Thymus (tissue), 11 donors: ENCODE measurements around the gene EFCAB8. TPM values are rescaled to one million over a fixed set of nuclear protein-coding genes. Genes with fewer than 3 reads are reported as not detected.

ENCODE experiments used
- DNase-seq, 9 donors: peaks; one replicate each; pipeline ENCODE4 v3.0.0-alpha.2; 2013; ENCODE audit warnings: low spot score in 9 of 9, low read depth in 6 of 9, missing footprints in 1 of 9
- H3K27ac ChIP-seq, 2 donors: one replicate each; pipeline ENCODE4 v1.5.1; 2013; ENCODE audit warnings: control low read depth in 1 of 2, low read depth in 1 of 2, low read length in 1 of 2, mild to moderate bottlenecking in 1 of 2, moderate library complexity in 1 of 2
- H3K27me3 ChIP-seq, 2 donors: one replicate each; pipeline ENCODE4 v1.5.1; 2013; ENCODE audit warnings: low read length in 1 of 2; ENCODE audit not compliant: control insufficient read depth in 2 of 2, insufficient read depth in 1 of 2
- H3K36me3 ChIP-seq, 2 donors: one replicate each; pipeline ENCODE4 v1.5.1; 2013; ENCODE audit warnings: low read length in 1 of 2, mild to moderate bottlenecking in 1 of 2, moderate library complexity in 1 of 2; ENCODE audit not compliant: control insufficient read depth in 2 of 2, insufficient read depth in 2 of 2
- H3K4me1 ChIP-seq, 2 donors: one replicate each; pipeline ENCODE4 v1.5.1; 2013; ENCODE audit warnings: low read length in 2 of 2; ENCODE audit not compliant: control insufficient read depth in 2 of 2, insufficient read depth in 2 of 2
- H3K4me3 ChIP-seq, 2 donors: one replicate each; pipeline ENCODE4 v1.5.1; 2013; ENCODE audit warnings: low read length in 2 of 2, control low read depth in 1 of 2, mild to moderate bottlenecking in 1 of 2
- H3K9me3 ChIP-seq, 2 donors: one replicate each; pipeline ENCODE4 v1.5.1; 2013; ENCODE audit warnings: low read length in 1 of 2, mild to moderate bottlenecking in 1 of 2; ENCODE audit not compliant: control insufficient read depth in 2 of 2, insufficient read depth in 1 of 2
- WGBS: extraction: QIAGEN DNeasy Blood & Tissue Kit; methylation state at CpG from one replicate; pipeline ENCODE4 v1.1.7; 2013; 5-methylcytosine and 5-hydroxymethylcytosine counted together
- polyA plus RNA-seq: library from polyadenylated mRNA; stranded (reverse); fragments of 200-250 nt; gene quantifications from one replicate; pipeline ENCODE4 v1.2.3, GENCODE V29; 2013
- total RNA-seq: library from RNA; stranded (reverse); fragments of 120-200 nt; gene quantifications from one replicate; pipeline ENCODE4 v1.2.4, GENCODE V29; 2013
- donor health status: healthy.

Gene EFCAB8
- total and polyA plus RNA-seq, 2 donors = 0.33 to 0.46 TPM

- Histone ChIP-seq H3K4me1 (no peaks in the 10 kb centered on the region), H3K27me3 (no peaks in the 10 kb centered on the region), H3K27ac (no peak overlapping the region), H3K9me3 (no peaks in the 10 kb centered on the region), H3K36me3 (peaks cover 0 to 3% of the 10 kb centered on the region in 2 donors), H3K4me3 (no peak overlapping the region)
- DNase-seq = no peak
- 97% methylated on average over 5 of the region's 5 CpGs for WGBS
Measured at GRCh38 chr20:32888636-32889035, 29.9 kb downstream of the EFCAB8 start.

GRCh38 chr20:32889281-32889680 is 30.6 kb downstream of the EFCAB8 start:
- Histone ChIP-seq H3K27ac (no peak overlapping the region), H3K27me3 (no peaks in the 10 kb centered on the region), H3K4me3 (no peak overlapping the region), H3K36me3 (peaks cover 0 to 3% of the 10 kb centered on the region in 2 donors), H3K9me3 (no peaks in the 10 kb centered on the region), H3K4me1 (no peaks in the 10 kb centered on the region)
- 98% methylated on average over 5 of the region's 5 CpGs for WGBS
- DNase-seq = no peak

- WGBS = 98% methylated on average over 8 of the region's 8 CpGs
- no peaks in the 10 kb centered on the region for H3K27me3 ChIP-seq
- H3K4me1 ChIP-seq = no peaks in the 10 kb centered on the region
- H3K4me3 ChIP-seq = no peak overlapping the region
- H3K9me3 ChIP-seq = no peaks in the 10 kb centered on the region
- no peak for DNase-seq
- no peaks in the 10 kb centered on the region for H3K36me3 ChIP-seq
- no peak overlapping the region for H3K27ac ChIP-seq
Measured at GRCh38 chr20:32891491-32891890, 32.8 kb downstream of the EFCAB8 start.

- Histone ChIP-seq H3K36me3 (no peaks in the 10 kb centered on the region), H3K4me1 (no peaks in the 10 kb centered on the region), H3K27ac (no peak overlapping the region), H3K27me3 (no peaks in the 10 kb centered on the region), H3K9me3 (no peaks in the 10 kb centered on the region), H3K4me3 (no peak overlapping the region)
- DNase-seq = no peak
- 97% methylated on average over 4 of the region's 4 CpGs for WGBS
Measured at GRCh38 chr20:32891926-32892660, 33.4 kb downstream of the EFCAB8 start.

- Histone ChIP-seq H3K27me3 (no peaks in the 10 kb centered on the region), H3K36me3 (no peaks in the 10 kb centered on the region), H3K27ac (no peak overlapping the region), H3K4me3 (no peak overlapping the region), H3K4me1 (peaks cover 0 to 2% of the 10 kb centered on the region in 2 donors), H3K9me3 (no peaks in the 10 kb centered on the region)
- no peak for DNase-seq
- WGBS = 97% methylated on average over 16 of the region's 16 CpGs
Measured at GRCh38 chr20:32893263-32894025, 34.7 kb downstream of the EFCAB8 start.

GRCh38 chr20:32894026-32894483 is 35.3 kb downstream of the EFCAB8 start:
- no peaks in the 10 kb centered on the region for H3K9me3 ChIP-seq
- H3K27ac ChIP-seq = no peak overlapping the region
- 95% methylated on average over 8 of the region's 8 CpGs for WGBS
- H3K4me3 ChIP-seq = no peak overlapping the region
- DNase-seq = no peak
- no peaks in the 10 kb centered on the region for H3K27me3 ChIP-seq
- H3K4me1 ChIP-seq = peaks cover 0 to 5% of the 10 kb centered on the region in 2 donors
- H3K36me3 ChIP-seq = no peaks in the 10 kb centered on the region

- H3K4me3 ChIP-seq = no peak overlapping the region
- no peaks in the 10 kb centered on the region for H3K27me3 ChIP-seq
- peaks cover 0 to 5% of the 10 kb centered on the region in 2 donors for H3K4me1 ChIP-seq
- no peaks in the 10 kb centered on the region for H3K9me3 ChIP-seq
- DNase-seq = no peak
- no peak overlapping the region for H3K27ac ChIP-seq
- no peaks in the 10 kb centered on the region for H3K36me3 ChIP-seq
- 96% methylated on average over 9 of the region's 9 CpGs for WGBS
Measured at GRCh38 chr20:32894711-32895355, 36.1 kb downstream of the EFCAB8 start.

GRCh38 chr20:32896521-32897280 is 38.0 kb downstream of the EFCAB8 start:
- H3K27ac ChIP-seq = no peak overlapping the region
- no peaks in the 10 kb centered on the region for H3K27me3 ChIP-seq
- peaks cover 0 to 5% of the 10 kb centered on the region in 2 donors for H3K4me1 ChIP-seq
- no peak for DNase-seq
- no peaks in the 10 kb centered on the region for H3K9me3 ChIP-seq
- H3K4me3 ChIP-seq = no peak overlapping the region
- WGBS = 79% methylated on average over 18 of the region's 18 CpGs
- no peaks in the 10 kb centered on the region for H3K36me3 ChIP-seq
